Medulla oblongata (tissue), 1 donor: ENCODE measurements around the gene CALM3.

ENCODE experiments used
- DNase-seq: peaks from one replicate; pipeline ENCODE4 v3.0.0-alpha.2; 2015; ENCODE audit errors: extremely low spot score

CALM3 gene

DNA sequence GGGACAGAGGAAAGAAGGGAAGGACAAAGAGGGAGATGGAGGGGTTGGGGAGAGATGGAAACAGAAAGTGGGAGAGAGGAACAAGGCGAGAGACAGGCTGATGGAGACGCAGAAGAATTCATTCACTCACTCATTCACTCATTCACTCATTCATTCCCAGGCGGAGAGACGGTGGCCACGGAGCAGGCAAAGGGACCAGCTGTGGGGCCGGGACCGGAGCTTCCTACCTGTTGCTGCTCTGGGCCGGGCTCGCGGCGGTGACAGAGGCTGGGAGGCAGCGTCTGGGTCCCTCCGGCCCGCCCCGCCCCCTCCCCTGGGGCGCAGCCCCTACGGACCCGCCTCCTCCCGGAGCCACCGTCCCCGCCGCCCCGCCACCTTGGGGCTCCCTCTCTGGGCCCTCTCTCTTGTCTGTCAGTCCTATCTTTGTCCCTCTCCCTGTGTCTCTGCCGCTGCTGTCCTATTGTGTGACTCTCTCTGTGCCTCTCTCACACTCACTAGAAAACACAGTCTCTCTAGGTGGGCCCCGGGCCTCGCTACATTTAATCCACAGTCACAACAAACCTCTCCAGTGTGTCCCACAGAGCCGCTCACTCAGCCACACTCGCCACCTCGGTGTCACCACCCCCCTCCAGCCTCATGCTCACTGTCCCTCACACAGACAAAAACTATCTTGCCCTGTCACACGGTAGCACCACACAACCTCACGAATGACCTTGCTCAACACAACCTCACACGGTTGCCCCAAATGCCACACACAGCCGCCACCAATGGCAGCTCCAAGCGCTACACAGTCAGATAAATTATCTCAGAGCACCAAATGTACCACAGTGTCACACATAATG lies 35.0 kb downstream of the CALM3 start, which contains the start of gene GNG8:
Gene GNG8 (minus strand): TSS at position 283 of the 842 bp plus-strand sequence. CDS start 1,520 bp downstream, outside the sequence.
- no peak for DNase-seq

DNA sequence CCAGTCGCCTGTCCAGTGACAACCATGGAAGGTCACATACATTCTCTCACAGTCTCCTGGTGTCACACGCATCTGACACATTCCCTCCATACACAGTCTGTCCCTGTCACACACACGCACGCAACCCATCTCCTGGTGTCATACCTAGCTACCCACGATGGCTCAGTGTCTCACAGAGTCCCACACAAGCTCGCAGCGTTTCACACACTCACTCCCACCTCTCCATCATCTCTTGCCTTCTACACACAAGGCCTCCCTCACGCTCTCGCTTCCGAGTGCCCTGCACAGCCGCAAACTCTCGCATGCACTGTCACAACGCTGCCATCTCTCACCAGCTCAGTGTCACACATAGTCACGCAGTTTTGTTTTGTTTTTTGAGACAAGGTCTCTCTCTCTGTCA lies 36.1 kb downstream of the CALM3 start:
- DNase-seq = no peak

DNA sequence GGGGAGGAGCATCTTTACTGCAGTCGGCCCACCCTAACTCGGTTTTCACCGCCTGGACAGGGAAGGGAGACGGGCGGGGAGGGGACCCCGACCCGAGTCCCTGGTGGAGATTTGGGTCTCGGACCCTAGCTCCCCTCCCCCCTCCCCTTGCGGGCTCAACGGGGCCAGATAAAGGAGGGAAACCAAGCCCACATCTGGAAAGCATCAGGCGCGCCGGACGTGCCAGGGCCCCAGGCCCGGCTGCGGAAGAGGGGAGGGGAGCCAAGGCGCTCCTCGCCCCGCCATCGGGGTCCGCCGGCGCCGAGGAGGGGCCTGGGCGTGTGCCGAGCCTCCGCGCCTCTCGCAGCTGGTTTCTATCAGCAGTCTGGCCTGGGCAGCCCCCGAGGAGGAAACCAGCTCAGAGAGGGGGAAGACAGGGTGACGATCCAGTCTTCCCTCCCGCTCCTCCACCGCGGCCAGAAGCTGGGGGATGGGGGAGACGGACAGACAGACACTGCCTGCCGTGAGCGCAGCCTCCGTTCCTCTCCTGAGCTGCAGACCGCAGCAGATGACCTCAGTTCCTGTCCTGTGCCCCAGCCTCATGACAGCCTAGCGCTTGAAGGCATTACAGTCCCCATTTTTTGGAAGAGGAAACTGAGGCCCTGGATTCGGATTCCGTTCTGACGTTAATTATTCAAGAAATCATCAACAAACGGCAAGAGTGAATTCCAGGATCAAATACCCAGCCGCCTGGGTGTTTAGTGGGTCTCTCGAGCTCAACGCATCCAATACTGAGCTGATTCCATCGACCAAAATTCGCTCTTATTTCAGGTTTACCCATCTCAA lies 38.4 kb downstream of the CALM3 start:
- DNase-seq = peak; percentile 54

DNA sequence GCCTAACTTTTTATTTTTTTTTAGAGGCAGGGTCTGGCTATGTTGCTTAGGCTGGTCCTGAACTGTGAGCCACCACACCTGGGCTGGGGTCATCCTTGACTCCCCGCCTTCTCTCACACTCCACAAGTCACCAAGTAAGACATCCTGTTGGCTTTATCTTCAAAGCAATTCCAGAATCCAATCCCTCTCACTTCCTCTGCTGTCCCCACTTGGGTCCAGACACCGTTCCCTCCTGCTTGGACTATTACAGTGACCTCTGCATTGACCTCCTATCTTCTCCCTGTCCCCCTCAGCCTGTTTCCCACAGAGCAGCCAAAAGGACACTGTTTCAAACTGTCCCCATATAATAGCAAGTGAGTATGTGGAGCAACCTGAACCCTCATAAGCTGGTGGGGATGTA lies 39.5 kb downstream of the CALM3 start:
- no peak for DNase-seq

DNA sequence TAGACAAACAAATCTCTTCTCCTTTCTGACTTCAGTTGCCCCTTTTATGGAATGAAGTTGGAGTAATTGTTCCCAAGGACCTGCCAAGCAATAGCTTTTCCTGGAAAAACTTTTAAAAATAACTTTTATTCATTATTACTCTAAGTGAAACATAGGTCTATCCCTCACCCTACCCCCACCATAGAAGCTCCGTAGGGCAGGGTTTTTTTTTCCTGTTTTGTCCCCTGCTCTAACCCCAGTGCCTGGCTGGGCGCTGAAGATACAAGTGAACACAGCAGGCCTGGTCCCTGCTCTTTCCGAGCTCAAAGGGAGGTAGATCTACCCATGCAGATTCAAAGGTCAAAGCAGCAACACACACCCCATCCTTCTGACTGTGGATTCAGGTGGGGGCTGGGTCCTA lies 43.6 kb downstream of the CALM3 start:
- DNase-seq = no peak

DNA sequence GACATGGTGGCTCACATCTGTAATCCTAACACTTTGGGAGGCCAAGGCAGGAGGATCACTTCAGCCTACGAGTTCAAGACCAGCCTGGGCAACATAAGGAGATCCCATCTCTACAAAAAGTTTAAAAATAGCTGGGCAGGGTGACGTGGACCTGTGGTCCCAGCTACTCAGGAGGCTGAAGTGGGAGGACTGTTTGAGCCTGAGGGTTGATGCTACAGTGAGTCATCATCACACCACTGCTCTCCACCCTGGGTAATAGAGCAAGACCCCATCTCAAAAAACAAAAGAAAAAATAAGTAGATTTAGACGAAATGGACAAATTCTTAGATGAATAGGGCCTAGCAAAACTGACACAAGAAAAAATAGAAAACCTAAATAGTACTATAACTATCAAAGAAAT lies 45.3 kb downstream of the CALM3 start:
- DNase-seq = no peak

DNA sequence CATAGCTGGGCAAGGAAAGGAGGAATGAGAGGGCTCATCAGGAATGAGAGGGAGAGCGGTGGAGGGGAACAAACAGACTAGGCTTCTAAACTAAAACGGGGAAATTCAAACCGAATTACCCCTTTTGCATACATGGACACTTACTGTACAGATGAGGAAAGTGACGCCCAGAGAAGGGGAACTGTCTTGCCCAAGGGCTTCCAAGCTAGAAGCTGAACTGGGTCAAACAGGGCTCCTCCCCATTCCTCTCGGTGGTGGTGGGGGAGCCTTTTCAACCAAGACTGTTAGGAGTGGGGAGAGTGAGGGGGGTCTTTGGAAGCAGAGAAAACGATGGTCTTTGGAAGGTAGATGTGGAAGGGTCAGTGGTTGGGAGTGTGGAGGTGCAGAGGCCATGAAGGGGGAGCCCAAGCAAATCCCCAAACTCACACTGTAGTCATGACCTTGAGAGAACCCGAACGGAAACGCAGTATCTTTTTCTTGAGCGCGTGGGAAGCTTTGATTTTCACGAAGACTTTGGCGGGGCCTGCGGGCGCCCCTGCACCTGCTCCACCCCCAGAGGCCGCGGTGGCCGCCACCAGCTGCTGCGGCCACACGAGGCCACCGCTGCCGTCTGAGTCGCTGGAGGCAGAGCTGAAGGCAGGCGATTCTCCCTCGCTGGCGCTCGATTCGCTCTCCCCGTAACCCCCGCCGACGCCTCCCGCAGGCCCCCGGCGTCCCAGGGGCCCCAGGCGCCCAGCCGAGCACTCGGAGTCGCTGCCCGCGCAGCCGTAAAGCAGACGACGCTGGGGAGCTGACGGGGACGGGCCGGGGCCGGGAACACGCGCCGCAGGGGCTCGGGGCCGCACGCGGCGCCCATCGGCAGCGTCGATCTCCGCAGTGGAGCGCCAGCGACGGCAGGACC lies 47.2 kb downstream of the CALM3 start:
- DNase-seq = no peak

DNA sequence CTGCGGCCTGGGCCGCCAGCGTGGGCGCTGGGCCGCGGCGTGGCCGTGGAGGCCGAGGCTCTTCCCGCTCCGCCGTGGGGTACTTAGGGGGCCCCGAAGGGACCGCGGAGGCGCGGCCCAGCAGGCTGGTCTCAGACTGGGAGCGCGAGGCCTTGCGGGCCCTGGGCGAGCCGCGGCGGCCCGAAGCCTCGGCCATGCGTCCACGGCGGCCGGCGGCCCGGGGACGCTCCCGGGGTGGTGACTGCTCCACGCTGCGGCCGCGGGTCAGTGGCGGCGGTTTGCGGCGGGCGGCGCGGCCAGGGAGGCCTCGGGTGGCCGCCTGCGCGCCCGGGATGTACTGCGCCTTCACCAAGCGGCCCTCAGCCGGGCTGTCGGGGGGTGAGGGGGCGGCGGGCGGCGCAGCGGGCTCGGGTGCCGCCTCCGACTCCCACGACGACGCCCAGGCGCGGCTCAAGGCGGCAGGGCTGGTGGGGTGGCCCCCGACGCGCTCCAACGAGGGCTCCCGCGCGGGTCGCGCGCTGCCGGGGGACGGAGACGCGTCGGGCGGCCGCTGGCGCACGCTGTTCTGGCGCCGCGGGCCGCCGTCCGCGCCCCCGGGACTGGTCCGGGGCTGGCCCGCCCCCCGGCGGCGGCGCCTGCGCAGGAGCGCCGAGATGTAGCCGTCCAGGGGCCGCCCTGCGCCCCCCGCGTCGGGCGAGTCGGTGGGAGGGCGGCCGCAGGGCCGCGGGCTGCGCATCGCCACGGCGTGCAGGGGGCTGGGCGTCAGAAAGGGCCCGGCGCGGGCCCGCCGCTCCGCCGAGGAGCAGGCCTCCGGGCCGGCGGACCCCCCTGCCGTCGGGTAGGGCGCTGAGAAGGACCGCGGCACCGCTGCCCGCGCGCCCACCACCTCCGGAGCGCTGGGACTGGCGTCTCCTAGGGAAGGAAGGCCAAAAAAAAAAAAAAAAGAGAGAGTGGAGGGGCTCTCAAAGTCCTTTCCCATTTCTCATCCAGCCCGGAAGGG lies 48.1 kb downstream of the CALM3 start:
- no peak for DNase-seq

DNA sequence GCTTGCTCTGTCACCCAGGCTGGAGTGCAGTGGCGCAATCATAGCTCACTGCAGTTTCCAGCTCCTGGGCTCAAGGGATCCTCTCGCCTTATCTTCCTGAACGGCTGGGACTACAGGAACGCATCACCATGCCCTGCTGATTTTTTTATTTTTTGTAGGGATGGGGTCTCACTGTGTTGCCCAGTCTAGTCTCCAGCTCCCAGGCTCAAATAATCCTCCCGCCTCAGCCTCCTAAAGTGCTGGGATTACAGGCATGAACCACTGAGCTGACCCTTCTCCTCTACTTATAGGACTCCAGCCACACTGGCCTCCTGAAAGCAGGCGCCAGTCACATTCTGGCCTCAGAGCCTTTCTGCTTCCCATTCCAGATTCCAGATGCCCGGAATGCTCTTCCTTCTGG lies 49.3 kb downstream of the CALM3 start:
- no peak for DNase-seq

DNA sequence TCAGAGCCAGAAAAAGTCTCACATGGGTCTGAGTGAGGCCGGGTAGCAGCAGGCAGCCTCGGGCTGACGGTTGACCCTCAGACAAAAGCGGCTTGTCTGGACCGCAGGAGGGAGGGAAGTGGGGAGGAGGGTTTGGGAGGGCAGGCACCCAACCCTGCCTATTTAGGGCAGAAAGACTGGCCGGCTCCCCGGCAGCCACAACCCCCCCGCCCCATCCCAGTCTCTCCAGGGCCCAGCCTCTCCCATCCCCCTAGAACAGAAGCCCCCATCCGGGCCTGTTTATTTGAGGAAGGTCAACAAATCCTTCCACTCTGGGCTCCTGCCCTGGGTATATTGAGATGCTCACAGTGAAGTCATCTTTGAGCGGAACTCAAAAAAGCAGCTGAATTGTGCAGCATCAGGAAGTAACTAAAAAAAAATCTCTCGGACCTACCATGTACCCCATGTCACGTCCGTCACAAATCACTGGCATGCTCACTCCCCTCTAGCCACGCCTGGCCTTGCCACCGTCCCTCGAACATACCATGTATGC lies 53.6 kb downstream of the CALM3 start:
- DNase-seq = peak; percentile 93

DNA sequence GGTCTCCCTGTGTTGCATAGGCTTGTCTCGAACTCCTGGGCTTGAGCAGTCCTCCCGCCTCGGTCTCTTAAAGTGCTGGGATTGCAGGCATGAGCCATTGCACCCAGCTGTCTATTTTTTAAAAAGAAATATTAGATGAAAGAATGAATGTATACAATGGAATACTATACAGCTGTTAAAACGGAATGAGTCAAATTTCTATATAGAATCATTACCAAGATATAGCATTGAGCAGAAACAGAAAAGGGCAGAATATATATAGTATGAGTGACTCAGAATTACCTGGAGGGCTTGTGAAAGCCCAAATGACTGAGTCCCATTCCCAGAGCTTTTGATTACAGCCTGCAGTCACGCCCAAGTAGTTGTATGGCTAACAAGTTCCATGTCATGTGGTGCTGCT lies 55.4 kb downstream of the CALM3 start:
- DNase-seq = no peak

DNA sequence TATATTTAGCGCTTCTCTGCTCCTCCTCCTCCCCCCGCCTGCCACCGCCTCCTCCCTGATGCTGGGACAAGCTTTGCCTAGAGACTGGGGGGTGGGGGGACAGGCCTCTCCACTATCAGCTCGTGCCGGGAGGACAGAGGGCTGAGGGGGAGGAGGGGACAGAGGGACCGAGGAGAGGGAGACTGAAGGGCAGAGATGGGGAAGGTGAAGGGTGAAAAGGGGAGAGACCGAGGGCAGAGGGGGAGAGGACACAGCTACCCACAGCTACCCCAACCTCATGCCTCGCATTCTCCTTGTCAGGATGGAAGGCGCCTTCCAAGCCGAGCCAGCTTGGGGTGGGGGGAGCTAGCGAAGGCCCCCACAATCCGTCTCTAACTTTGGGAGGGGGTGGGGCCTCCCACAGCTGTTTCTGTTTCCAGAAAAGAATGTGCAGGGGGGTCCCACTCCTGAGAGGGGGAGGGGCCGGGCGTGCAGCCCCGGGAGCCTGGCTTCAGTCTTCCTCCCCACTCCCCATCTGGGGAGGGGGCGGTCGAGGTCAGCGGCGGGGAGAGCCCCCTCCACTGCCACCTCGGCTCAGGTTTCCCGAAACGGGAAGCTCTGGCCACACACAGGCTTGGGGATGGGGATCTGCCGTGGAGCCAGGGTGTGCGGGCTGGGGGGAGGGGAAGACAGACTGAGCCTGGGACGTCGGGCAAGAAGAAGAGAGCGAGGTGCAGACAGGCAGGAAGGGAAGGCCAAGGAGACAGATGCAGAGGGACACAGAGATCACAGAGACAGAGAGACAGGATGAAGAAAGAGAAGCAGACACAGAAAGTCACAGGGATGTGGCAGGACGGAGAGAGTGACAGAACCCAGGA lies 58.2 kb downstream of the CALM3 start:
- DNase-seq = peak; percentile 45

DNA sequence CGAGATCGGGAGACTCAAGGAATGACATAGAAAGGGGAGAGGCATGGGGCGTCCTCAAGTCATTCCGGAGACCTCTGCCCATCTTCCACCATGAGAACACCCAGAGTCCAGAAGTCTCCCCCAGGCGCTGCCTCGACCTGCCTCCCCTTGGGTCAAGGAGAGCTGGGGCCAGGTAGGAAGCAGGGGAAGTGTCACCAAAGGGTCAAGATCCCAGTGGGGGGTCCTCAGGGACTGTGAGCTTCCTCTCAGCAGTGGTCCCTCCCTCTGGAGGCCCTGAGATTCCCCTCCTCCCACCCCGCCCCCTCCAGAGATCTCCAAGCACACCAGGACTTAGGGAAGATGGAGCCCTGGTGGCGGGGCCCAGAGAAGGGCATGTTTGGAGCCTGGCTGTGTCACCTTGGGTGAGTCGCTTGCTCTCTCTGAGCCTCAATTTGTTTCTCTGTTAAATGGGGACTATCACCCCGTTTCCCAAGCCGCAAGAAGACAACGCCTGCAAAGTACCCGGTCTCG lies 58.9 kb downstream of the CALM3 start:
- peak; percentile 64 for DNase-seq
